Lower leg skin (tissue), 3 donors: ENCODE results near the gene RAB3C.

Experiments
- POLR2A ChIP-seq, 2 donors: fragments of 450-650 bp; IDR thresholded peaks; one replicate each; pipeline ENCODE4 v1.6.1; 2016 to 2017; ENCODE audit warnings: antibody characterized with exemption in 2 of 2, mild to moderate bottlenecking in 1 of 2, moderate library complexity in 1 of 2
- TF ChIP-seq, protein P1 (sequence below), 3 donors: fragments of 450-650 bp; IDR thresholded peaks; one replicate each; pipeline ENCODE4 v1.5.1; 2016; ENCODE audit warnings: antibody characterized with exemption in 3 of 3, mild to moderate bottlenecking in 3 of 3, moderate library complexity in 2 of 3

DNA sequence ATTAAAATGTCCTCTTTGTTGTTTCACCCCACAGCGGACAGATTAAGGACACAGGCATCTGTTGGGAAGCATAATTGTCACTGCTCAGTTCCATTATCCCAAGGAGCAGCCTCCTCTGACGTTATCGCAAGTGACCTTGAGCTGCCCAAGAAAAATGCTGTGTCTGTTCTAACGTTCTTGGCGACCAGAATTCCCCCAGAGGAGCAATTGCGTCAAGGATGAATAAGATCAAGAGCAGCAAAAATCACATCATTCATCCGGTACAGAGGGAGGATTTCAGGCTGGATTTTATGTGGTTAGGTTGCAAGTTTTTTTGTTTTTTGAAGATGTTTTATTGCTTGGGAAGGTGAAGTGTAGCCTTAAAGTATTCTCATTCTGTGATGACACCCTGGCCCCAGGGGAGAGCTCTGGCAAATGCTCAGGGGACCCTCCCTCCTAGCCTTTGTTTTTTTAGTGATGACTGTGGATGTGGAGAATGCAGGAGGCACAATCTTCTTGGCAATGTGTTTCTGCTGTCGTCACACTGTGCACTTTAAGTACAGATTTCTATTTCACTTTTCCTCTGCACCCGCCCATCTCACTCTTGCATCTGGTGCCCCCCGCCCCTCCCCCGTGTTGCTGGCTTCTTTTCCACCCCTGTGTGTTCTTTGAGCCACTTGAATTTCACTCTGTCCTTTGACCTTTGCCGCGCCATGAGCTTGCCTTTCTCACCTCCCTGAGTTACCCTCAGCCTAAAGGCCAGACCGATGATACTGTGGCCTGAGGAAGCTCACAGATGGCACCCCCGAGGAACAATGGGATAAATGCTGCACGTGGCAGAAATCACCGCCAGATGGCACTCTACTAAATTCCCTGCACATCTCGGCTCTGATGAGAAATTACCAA lies 308.5 kb downstream of the RAB3C start:
- no peak for TF ChIP-seq POLR2A (IDR thresholded peaks at IDR 0.05)
- TF ChIP-seq, protein P1, sequence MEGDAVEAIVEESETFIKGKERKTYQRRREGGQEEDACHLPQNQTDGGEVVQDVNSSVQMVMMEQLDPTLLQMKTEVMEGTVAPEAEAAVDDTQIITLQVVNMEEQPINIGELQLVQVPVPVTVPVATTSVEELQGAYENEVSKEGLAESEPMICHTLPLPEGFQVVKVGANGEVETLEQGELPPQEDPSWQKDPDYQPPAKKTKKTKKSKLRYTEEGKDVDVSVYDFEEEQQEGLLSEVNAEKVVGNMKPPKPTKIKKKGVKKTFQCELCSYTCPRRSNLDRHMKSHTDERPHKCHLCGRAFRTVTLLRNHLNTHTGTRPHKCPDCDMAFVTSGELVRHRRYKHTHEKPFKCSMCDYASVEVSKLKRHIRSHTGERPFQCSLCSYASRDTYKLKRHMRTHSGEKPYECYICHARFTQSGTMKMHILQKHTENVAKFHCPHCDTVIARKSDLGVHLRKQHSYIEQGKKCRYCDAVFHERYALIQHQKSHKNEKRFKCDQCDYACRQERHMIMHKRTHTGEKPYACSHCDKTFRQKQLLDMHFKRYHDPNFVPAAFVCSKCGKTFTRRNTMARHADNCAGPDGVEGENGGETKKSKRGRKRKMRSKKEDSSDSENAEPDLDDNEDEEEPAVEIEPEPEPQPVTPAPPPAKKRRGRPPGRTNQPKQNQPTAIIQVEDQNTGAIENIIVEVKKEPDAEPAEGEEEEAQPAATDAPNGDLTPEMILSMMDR (IDR thresholded peaks at IDR 0.05): no peak
